Skin of body (tissue), 2 donors: ENCODE results near the gene CLTA. TPM values are rescaled to one million over a fixed set of nuclear protein-coding genes. Genes with fewer than 3 reads are reported as not detected.

Experiments
- DNase-seq: peaks from one replicate; lab custom pipeline; 2025; lab: John Stamatoyannopoulos, UW
- total RNA-seq: library from RNA; depleted of rRNA; stranded (reverse); fragments of >200 nt; gene quantifications from one replicate; pipeline ENCODE4 v1.2.3, GENCODE V29; 2014

Gene CLTA
- total RNA-seq, 1 donor from 2014 or later = 110 TPM

GRCh38 chr9:36188212-36188611 lies 2.5 kb upstream of the CLTA start:
- no peak for DNase-seq

DNA sequence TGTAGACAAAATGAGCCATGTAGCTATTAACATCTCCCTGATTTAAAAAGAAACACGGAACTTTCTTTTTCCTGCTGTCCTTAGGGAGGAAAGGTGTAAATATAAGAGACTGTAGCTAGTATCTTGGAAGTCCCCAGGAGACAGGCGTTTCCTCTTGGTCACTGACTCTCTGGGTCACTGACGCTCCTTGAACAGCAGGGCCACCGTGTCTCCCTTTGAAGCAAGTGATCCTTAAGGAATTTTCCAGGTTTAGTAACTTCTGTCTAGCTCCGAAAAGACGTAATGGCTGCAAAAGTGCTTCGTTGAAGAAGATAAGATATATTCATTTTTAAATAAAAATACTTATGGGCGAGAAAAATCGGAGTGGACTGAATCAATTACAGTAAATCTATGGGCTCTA lies 745 bp upstream of the CLTA start:
- DNase-seq = no peak

DNA sequence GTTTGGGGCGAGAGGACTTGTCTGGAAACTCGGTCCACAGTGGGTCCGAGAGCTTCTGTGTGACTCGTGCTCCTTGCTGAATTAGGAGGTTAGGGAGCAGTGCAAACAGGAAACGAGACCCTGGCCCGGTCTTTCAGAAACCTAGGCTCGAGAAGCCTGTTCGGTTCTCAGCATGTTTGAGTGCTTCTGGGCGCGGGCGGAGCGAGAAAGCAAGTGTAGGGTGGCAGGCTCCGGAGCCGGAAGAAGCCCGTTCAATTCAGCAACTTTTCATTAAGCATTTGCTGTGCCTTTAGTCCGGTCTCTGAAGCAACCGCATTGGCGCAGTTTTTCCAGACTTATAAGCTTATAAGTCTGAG lies 547 bp downstream of the CLTA start:
- no peak for DNase-seq

- DNase-seq = no peak
Measured at GRCh38 chr9:36191686-36192085, 965 bp downstream of the CLTA start.

DNA sequence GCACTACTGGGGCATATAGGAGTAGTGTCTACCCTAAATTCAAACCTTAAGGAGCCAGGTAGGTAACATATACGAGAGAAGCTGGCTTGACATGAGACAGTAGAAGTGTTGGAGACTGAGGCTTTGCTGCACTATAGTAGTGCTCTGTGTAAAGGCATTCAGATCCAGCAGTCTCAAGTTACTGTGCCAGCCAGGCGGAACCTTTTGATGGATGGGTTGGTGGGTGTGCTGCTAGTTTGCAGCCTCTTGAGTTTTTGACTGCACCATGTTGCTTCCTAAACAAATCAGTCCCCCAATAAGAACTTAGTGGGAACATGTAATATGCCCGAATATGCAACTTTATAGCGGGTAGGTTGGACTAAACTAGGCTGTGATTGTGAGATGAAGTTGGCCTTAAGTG lies 1.5 kb downstream of the CLTA start:
- no peak for DNase-seq

GRCh38 chr9:36193023-36193422 lies 2.3 kb downstream of the CLTA start:
- no peak for DNase-seq

- no peak for DNase-seq
Measured at GRCh38 chr9:36194326-36195000, 3.7 kb downstream of the CLTA start.

DNA sequence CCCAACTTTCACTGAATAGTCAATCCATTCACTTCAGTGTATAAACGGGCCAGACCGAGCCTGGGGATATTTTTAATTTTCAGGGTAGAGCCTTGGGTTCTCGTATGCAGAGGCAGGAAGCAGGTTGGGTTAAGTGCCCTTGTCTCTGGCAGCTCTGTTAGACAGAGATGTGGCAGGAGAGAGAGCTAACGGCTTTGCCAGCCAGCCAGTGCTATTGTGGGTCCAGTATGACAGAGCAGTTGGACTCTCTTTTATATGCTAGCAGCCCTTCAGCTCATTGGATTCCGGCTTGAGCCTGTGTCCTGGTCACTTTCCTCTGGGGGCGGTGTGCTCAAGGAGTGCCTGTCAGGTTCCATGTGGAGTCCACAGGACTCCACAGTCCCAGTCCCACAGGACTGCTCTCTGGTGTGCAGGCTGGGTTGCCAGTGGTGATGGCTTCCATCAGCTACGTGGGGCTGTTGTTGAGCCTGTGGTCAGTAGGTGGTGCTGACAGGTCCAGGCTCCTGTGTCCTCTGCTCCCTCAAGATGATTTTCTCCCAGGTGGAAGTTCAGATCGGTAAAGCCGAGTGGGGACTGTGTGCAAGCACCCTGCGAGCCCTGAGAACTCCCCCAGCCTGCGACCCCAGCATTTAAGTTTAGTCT lies 14.3 kb downstream of the CLTA start:
- no peak for DNase-seq

DNA sequence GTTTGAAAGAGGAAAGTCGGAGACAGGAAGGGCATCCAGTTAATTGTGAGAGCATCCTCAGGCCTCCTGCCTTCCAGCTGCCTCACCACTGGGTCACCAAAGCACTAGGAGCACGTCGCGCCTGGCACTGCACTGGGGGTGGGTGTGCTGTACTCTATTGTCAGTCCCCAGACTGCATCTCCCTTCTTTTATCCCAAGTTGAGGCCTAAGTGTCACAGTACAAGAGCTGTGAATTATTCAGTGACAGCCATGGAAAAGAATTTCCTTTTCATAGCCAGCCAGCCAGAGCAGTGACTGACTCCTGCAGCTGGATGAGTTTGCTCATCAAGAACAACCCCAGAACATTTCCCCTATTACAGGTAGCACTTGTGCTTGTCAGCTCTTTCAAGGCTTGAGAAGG lies 16.3 kb downstream of the CLTA start:
- DNase-seq = no peak

- DNase-seq = no peak
Measured at GRCh38 chr9:36207546-36208012, 16.9 kb downstream of the CLTA start.

DNA sequence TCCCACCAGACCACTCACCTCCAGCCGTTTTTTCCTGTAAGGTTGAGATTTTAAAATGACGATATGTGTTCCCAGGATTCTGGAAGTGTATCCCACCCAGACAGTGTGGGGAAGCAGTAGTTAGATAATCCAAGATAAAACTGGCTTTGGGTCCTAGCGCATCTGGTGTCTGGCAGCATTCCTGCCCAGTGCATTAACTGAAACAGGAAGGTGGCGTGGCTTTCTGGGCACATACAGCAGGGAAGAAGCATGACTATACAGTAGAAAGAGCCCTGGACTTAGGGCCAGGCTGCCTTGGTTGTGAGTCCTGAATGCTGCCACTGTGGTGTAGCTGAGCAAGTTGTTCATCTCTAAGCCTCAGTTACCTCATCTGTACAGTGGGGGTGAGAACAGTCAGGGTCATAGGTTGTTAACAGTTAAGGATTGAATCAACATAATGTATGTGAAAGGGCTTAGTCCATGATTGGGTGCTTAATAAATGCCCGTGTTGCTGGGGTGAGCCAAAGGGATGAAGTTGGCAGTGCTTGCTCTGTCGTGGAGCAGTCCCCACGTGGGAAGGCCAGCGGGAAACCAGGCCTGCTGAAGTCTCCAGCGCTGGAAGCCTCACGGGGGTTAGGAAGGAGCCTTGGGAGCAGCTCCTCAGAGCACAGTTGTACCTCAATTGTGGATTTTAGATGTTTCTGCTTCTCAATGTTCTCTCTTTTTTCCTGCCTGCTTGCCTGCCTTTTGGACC lies 18.0 kb downstream of the CLTA start:
- no peak for DNase-seq

DNA sequence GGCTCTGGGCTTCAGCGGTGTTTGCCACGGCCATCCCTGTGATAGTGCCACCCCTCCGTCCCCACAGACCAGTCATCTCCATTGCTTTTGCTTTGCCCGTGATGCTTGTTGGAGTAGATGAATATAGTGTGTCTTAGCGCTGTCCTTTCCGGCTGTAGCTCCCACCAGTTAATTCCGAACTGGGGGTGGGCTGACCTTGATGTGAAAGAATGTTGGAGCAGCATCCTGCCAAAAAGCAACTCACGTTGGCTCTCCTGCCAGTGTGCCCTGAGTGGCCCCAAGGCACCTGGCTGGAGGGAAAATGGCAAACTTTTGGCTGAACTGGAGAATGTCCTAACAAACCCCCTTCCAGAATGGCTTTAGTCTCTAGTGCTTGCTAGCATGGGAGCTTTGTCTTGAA lies 20.0 kb downstream of the CLTA start:
- DNase-seq = no peak

- DNase-seq = no peak
Measured at GRCh38 chr9:36211510-36211909, 20.8 kb downstream of the CLTA start.

DNA sequence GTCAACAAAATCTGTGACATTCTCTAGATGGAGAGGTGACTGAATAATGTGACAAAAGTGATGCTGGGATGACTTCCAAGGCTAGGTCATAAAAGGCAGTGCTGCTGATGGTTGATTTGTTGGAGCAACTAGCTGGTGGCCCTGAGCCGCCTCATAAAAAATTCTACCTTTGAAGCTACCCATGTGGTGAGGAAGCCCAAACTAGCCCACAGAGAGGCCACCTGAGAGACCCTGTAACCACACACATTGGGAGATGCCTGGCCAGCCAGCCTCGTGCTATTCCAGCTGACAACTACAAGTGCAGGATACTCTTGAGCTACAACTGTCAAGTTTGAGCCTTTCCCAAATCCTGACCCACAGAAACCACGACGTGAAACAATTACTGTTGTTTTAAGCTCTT lies 22.7 kb downstream of the CLTA start:
- no peak for DNase-seq

DNA sequence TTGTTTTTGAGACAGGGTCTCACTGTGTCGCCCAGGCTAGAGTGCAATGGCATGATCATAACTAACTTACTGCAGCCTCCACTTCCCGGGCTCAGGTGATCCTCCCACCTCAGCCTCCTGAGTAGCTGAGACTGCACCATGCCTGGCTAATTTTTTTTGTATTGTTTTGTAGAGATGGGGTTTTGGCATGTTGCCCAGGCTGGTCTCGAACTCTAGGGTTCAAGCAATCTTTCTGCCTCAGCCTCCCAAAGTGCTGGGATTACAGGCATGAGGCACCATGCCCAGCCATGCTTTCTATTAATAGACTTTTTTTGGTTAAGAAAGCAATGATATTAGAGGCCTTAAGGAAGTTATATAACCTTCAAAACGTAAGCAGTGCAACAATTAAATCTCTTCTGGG lies 23.3 kb downstream of the CLTA start:
- DNase-seq = no peak

DNA sequence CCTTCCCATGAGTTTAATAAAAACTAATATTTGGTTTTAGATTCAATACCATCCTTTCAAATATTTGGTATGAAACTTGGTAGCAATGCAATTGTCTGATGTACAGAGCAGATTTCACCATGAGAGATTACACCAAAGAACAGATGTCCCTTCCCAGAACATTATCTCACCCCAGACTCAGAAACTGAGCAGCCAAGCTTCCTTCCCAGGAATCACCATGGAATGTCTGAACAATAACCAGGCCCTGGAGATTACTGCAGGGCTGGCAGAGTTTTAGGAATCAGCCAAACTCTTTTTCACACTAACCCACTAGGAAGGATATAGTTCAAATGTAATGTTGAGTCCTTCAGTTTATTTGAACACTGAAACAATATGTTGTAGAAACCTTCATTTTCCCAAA lies 23.9 kb downstream of the CLTA start:
- DNase-seq = no peak

GRCh38 chr9:36217256-36217968 lies 26.7 kb downstream of the CLTA start:
- no peak for DNase-seq

GRCh38 chr9:36218011-36218410 lies 27.3 kb downstream of the CLTA start:
- no peak for DNase-seq

- DNase-seq = no peak
Measured at GRCh38 chr9:36218411-36218901, 27.7 kb downstream of the CLTA start.

DNA sequence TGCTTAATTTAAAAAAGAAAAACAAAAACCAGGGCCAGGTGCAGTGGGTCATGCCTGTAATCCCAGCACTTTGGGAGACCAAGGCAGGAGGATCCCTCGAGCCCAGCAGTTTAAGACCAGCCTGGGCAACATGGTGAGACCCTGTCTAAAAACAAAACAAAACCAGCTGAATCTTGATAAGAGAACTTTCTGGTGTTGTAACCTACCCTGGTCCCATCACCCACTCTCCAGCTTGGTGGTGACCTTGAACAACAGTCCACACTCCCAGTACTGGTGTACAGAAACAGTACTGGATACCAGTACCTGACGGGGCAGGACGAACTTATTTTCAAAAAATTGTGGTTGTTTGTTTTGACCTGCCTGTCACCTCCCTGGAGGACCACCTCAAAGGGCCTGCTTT lies 30.9 kb downstream of the CLTA start:
- no peak for DNase-seq

- DNase-seq = no peak
Measured at GRCh38 chr9:36222449-36222848, 31.7 kb downstream of the CLTA start.

DNA sequence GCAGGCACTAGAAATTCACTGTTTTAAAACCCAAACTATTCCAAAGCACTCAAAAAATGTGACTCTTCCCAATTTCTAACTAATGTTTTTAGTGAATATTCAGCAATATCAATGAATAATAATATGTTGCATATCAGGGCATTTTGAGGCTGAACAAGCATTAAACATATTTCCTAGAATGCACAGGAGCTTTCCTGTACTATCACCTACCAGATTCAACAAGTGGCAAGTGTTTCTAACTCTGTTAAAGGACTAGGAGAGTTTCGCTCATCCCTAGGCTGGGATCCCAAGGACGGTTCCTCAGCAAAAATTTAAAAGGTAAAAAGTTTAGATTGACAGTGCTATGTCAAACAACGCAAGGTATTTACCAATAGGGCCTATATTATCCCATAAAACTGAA lies 46.5 kb downstream of the CLTA start:
- DNase-seq = no peak
